PC-3 (cell line): ENCODE results near the gene RNF181.

Experiments used
- CTCF ChIP-seq: fragments of 300-600 bp; sonication (generic); conservative IDR thresholded peaks from 2 replicates; pipeline ENCODE4 v1.5.1; 2017; ENCODE audit warnings: antibody characterized with exemption, low read depth, mild to moderate bottlenecking, low read length
- EZH2phosphoT487 ChIP-seq: fragments of 300-600 bp; sonication (generic); IDR thresholded peaks from 2 replicates; pipeline ENCODE4 v1.6.1; 2018; ENCODE audit warnings: mild to moderate bottlenecking, antibody characterized with exemption, low read length, borderline replicate concordance

GRCh38 chr2:85593023-85593422 lies 2.5 kb upstream of the RNF181 start:
- no peak for TF ChIP-seq EZH2phosphoT487
- TF ChIP-seq CTCF, result no peak
